HG03159 (cell line): ENCODE results near the gene ARAP1.

ENCODE experiments used
- ATAC-seq: cut with Tn5 transposase; IDR thresholded peaks from one replicate; pipeline ENCODE4 v1.9.1; 2021; ENCODE audit warnings: mild to moderate bottlenecking, moderate library complexity; ENCODE audit not compliant: unreplicated experiment

ARAP1 gene

DNA sequence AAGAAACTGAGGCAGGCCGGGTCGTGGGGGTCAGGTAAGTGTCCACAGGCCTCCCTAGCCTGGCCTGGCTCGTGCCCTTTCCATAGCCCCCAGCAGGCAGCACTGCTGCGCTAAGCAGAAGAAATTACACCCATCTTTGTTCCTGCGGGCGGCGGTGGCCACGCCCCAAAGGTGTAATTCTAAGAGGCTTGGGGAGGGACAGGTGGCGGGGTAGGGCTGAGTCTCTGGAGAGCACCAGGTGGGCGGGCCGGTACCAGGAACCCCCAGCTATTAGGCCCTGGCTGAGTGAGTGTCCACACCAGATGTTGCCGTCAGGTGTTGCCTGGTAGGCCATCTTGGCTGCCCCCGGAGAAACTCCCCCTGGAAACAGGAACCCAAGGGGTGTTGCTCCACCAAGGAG, 12.3 kb upstream of the ARAP1 start:
- ATAC-seq = no peak

DNA sequence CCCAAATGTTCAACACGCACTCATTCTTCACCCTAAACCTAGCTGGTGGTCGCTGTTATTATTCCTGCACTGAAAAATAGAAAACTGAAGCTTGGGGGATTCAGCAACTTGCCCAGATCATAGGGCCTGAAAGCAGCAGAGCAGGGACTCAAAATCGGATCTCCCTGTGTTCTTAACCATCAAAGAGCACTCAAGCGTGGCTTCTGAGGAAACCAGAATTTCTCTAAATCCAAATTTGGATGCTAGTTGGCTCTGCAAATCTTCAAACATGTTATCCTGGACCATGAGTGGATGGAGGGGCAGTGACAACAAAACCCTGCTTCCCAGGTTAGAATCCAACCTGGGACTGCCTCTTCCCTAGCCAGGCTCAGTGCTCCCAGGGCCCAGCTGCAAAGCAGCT, 11.6 kb upstream of the ARAP1 start:
- ATAC-seq = no peak

DNA sequence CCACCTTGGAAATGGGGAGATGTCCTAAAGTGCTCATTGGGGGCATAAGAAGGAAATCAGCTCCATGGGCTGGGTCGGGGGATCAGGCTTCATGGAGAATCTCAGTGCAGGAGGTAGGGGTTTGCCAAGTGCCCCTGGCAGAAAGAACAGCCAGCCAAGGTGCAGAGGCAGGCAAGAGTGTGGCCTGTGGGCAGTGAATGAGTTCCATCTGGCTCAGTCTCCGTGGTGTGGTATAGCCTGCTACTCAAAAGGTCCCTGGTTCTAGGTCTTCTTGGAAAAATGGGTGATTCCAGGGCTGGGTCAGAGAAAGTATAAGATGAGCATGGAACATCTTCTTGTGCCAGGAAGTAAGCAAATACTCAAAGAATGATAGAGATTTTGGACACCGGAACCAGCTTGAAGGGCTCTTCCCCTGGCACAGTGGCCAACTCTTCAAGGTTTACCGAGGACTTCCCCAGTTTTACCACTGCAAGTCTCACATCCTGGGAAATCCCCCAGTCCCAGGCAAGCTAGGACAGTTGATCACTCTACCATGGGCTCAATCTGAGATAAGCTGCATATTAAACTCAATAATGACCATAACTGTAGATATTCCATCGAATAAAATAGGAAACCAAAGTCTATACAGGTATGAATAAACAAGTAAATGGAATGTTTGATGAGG, 10.6 kb upstream of the ARAP1 start:
- no peak for ATAC-seq

DNA sequence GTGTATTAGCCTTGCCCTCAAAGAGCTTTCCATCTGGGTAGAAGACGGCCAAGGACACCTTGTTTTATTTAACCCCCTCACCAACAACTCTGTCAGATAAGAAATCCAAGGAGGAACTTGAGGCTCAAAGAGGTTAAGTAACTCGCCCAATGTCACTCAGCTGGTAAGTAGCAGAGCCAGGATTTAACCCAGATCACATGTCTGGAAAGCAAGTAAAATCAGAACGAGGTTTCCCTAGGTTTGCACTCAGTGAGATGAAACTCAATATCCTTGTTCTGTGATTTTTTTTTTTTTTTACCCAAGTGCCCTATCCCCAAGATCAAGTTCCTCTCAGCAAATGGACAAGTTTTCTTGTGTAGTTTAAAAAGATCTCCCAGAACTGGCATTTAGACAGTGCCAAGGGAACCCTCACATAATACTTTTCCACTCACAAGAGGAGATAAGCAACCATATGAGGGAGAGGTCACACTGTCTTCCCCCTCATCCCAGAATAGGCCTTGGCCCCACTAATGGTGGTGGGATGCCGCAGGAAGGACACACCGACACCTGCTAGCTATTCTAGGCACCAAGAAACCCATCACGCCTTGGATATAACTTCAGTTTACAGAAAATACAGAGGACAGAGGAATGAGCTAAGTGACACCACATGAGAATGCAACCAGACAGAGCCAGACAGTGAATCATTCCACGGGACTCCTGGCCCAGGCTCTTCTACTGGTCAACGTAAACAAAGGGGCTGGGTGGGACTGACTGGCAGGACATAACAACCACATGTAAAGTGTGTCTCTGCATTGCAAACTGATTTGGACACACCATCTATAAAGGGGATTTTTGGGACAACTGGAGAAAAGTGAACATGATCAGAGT, 8.6 kb upstream of the ARAP1 start:
- ATAC-seq = no peak

DNA sequence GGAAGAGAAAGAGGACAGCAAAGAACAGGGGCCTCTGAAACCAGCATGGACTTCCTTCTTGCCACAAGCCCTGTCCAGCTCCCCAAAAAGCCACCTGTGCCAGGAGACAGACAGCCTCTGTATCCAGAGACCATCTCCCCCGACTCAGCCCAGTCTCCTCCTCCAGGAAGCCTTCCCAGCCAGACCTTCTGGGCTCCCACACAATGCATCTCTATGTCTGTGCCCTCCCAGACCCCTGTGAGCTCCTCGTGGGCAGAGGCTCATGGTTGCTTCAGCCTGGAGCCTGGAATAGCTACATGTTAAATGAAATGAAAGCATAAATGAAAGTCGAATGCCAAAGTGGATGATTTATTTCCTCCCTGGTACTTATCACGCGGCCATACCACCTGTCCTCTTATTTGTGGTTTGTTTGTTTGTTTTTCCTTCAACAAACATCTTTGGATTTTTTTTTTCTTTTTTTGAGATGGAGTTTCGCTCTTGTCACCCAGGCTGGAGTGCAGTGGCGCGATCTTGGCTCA, 7.3 kb upstream of the ARAP1 start:
- no peak for ATAC-seq

DNA sequence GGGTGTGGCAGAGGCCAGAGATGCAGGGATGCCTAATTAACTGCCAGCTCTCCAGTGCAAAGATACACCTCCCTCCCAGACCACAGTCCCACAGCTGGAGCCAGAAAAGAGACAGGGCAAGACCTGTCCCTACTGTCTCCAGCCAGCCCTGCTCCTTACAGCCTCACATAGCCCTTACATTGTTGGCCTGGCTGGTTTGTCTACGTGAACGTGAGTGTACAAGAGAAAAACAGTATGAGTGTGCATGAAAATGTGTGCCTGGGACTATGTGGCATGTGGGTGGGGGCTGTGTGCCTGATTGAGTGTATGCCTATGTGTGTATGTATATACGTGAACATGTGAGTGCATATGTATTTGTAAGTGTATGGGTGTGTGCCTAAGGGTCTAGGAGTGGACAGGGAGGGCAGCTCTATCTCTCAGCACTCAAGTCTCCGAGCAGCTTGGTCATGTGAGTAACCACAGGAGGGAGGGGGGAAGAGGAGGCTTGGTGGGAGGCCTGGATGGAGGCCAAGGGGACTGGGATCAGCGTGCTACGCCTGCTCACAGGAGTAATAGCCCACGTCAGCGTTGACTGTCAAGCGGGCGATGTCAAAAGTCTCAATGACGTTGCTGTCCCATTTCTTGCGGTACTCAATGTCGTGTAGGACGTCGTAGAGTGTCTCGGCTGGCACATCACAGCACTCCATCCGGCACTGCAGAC, 6.6 kb upstream of the ARAP1 start:
- no peak for ATAC-seq

DNA sequence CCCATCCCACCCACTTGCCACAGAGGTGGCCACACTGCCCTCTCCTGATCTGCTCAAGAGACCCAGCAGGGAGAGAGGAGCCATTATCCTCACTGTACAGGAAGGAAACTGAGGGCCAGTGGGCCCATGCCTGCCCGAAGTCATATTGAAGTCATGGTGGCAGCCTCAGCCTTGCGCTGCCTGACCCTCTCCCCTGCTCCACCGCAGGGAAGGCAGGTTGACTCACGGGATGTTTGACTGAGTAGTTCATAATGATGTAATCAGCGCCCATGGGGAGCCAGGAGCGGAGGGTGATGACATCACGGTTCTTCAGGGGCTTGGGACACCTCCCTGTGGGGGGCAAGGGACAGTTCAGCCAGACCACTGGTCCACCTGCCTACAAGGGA, 6.1 kb upstream of the ARAP1 start:
- ATAC-seq = no peak

DNA sequence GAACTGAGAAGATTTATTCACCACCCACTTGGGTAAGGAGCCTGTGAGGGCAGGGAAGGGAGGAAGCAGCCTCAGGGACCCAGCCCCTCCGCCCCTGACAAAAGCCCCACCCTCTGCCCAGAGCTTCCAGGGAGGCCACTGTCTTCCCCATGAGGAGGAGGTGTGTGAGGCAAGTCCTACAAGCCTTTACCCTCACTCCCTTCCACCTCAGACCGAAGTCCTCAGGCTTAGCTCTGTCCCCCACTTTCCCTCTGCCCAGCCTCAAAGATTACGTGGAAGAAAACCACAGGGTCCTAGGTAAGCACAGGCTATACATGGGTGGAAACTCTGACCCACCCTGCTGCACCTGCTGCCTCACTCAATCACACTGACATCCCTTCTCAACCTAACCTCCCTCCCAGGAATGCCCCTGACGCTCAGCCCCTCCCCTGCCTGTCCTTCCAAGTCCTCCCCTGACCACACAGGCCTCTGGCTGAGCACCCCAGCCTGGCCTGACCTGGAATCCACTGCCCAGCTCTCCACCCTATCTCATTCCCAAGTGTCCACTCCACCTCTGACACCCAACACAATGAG, 3.6 kb upstream of the ARAP1 start:
- no peak for ATAC-seq

DNA sequence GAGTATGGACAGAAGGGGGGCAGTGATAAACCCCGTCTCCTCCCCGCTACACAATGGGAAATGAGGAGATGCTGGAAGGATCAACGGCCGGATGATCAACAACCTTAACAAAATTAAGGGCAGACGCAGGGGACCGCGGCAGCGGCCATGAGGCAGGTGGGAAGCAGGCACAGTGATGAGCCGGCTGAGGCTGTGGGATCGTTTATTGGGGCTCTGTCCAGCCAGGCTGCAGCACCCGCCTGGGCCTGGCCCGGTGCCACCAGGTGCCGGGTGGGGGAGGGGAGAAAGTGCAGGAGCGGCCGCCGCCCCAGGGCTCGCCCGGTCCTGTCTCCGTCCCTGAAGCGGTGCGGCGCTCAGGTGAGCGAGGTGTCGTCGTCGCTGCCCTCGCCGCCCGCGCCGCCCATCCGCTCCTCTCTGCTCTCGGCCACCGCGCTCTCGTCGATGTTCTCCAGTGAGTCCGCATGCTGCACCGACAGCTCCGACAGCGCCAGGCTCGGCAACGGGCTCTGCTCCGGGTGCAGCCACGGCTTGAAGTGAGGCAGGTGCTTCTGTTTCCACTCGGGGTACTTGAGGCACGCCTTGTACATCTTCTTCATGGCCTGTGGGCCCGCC, 2.4 kb upstream of the ARAP1 start:
- ATAC-seq = no peak

DNA sequence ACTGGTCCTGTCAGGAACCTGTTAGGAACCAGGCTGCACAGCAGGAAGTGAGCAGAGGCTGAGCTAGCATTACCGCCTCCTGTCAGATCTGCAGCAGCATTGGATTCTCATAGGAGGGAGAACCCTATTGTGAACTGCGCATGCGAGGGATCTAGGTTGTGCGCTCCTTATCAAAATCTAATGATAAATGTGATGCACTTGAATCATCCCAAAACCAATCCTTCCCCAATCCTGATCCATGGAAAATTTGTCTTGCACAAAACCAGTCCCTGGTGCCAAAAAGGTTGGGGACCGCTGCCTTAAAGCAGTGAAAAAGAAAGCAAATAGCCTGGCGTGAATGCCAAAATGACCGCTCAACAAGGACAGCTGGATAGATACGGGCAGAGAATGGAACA, 1.9 kb upstream of the ARAP1 start:
- no peak for ATAC-seq

DNA sequence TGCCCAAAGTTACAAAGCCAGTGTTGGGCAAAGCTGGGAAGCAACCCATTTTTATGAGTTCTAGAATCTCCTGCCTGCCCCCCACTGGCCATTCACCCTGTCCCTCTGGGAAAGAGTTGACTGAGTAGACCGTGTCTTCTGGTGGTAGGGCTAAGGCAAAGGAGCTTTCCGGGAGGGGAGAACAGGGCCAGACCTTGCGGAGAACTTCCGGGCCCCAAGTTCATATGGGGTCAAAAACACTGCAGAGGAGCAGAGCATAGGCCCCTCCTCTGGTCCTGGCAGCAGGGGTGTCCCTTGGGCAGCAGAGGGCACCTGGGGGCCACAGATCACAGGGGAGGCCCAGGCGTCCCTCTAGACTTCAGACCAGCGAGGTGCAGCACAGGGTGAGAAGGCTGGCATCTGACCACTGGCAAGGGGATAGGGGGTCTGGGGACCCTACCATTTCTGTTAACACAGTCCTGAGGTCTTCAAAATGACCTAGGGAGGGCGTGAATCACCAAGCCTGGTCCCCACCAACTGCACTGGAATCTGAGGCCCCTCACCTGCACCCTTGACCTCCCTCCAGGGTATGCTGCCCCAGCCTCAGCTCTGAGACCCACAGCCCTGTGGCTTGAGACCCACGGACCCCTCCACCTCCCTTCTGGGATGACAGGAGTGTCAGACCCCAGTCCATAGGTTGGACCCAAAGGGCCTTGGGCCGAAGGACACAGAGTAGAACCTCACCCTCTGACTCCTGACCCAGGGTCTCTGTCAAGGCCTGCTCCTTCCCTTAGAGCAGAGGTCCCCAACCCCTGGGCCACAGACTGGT, 1.3 kb upstream of the ARAP1 start:
- ATAC-seq = no peak

DNA sequence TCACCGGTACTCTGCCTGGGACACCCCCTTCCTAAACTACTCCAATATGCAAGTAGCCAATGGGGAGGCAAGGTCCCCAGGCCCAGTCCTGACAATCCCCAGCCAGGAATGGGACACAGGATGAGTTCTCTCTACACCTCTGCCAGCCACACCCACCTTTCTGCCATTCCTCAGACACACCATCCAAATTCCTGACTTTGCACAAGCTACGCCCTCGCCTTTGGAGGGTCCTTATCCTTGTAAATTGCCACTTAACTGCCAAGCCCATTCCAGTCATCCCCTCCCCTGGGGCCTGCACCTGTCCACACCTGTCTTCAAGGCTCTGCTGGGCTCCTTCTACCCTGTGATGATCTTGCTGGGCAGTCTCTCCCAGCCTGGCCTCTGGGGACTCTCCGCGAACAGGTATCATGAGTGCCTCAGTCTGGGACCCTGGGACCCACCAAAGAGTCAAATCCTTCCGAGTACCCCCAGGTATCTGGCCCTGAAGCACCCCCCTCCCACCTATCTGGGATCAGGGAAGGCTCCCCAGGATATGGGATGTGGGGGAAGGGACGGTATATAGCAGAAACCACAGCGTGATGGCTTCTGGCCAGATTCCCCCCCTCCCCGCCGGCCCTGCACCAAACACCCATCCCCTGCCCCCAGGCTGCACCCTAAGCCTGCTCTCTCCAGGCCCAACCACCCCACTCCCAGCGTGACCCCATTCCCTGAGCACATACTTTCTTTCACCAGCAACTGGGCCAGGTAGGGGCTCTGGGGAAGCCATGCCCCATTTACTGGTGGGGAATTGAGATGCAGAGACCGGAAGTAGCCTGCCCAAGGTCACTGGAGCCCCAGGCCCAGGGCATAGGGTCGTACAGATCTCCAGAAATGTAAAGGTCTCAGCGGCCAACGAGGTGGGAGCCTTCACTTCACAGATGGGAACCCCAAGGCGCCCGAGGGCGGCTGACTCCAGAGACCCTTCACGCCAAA, 806 bp downstream of the ARAP1 start:
- ATAC-seq = no peak

DNA sequence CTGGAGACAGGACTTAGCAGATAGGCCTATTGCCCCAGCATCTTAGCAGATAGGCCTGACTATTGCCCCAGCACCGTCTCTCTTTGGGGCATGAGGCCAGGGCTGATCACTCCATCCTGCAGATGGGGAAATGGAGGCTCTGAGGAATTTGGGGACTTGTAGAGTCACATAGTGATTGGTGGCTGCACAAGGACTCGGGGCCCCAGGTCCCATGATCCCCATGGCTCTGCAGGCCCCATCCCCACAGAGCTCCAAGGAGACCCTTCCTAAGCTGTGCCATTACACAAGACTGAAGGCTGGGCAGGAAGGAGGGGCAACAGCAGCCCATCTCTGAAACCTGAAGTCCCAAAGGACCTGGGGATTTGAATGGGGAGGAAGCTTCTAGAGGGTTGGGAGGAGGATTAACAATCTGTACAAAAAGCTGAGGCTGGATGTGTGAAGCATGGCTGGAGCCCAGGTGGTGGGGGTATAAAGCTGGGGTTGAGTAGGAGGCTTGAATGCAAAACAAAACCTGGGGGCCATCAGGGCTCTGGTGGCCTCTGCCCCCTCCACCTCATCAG, 1.6 kb downstream of the ARAP1 start:
- ATAC-seq = no peak

DNA sequence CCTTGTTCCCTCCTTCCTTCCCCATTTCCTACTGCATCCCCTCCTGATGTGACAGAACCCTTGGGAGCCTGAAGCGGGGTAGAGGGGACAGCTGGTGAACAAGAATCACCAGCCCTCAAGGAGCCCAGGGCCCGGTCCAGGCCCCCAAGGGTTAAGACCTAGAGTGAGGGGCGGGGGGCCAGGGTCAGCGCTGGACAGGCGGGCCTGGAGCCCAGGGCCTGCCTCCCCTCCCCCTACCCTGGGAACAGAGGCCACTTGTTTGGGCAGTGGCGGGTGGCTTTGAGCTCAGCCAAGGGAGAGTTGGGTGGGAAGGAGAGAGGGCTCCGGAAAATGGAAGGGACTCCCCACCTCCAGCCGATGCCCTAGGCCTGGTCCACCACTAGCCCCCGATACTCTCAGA, 2.1 kb downstream of the ARAP1 start:
- ATAC-seq = no peak

DNA sequence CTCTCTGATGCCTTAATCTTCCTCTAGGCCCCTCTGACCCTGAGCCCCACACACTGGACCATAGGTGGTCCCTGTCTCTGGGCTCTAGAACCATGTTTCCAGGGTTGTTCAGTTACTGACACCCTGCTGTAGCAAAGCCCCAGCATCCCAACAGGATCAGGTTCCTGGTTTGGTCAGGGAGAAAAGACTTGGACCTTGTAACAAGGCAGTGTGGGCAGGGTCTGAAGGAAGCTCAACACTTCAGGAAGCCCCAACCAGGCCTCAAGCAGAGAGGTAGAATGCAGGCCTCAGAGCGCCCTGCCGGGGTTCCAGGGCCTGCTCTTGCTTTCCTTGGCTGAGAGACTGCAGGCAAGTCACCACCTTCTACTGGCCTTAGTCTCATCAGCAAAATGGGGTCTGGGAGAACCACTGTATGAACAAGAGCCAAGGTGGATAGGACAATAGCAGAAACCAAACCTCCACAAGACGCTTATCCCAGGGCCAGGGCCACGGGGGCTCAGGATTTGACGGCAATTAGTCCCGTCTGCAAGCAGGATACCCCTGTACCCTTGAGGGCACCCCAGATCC, 4.8 kb downstream of the ARAP1 start:
- no peak for ATAC-seq

DNA sequence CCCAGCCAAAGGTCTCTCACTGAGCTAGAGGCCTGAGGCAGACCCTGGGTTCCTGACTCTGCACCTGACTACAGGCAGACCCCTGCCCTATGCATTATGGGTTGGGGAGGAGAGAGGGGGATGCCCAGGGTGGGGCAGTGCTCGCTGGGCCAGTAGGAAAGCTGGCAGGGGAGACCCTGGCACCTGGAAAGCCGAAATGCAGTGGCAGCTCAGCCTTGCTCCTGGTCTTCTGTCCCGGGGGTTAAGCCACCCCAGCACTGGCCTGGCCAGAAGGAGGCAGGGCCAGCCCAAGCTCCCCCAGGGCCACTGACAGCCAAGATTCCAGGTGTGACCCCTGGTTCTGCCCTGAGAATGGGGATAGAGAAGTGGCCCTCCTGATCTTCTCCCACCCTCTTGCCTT, 5.4 kb downstream of the ARAP1 start:
- ATAC-seq = no peak

DNA sequence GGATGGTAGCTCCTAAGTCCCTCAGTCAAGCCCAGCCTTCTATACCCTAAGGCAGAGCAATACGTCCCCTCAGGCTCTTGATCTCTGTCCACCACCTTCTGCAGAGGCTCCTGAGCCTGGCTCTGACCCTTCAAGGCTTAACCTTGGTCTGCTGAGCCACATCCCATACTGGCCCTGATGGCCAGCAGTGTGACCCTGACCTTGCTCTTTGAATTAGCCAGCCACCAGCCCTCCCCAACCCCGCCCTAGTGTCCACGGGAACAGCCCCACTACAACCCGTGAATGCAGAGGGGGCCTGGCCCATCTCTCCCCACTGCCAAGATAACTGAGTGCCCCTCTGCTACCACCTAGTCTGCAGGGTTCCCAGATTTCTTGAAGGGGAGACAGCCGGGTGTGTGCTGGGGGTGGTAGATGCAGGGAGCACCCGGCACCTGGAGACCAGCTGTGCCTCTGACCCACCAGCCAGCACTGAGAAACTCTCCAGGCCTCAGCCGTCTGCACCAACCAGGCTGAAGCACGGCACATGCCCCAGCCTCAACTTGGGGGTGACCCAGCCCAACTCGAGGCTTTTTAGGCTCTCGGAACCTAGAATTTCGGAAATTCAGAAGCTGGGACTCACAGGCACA, 6.2 kb downstream of the ARAP1 start:
- ATAC-seq = no peak

DNA sequence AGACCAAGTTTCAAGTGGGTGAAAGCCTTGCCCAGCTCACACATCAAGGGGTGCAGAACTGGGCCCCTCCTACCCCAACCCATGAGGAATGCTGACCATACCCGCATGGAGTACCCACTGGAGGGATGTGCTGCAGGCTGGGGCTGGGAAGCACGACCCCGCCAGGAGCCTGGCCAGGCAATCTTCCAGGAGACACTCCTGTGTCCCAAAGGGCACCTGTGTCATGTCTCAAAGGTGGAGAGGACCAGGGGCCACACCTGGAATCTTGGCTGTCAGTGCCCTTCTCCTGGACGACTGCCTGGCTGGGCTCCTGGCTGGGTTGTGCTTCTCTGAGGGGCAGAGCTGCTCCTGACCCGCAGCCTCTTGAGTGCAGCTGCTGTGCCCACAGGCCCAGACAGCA, 6.7 kb downstream of the ARAP1 start:
- ATAC-seq = no peak
